GM23338 (cell line): ENCODE measurements around the gene ABCC6. TPM values are rescaled to one million over a fixed set of nuclear protein-coding genes. Genes with fewer than 3 reads are reported as not detected.

Source experiments
- ATAC-seq: fragments of 200-7000 bp; cut with Tn5 transposase; 3 replicates; pipeline ENCODE4 v1.9.1; 2020
- DNase-seq: peaks from one replicate; pipeline ENCODE4 v3.0.0-alpha.2; 2015; ENCODE audit warnings: low spot score
- H2AFZ ChIP-seq: fragments of 200-600 bp; sonication (generic); 2 replicates; pipeline ENCODE4 v1.8.0; 2016; ENCODE audit warnings: antibody characterized with exemption, mild to moderate bottlenecking, moderate library complexity
- H3F3A ChIP-seq: fragments of 200-600 bp; sonication (generic); replicated peaks from 2 replicates; pipeline ENCODE4 v1.8.0; 2017; ENCODE audit warnings: antibody characterized with exemption, mixed run types, low read depth
- H3K27ac ChIP-seq: fragments of 200-600 bp; sonication (generic); 2 replicates; pipeline ENCODE4 v1.6.1; 2016; ENCODE audit warnings: low read depth
- H3K27me3 ChIP-seq: fragments of 200-600 bp; sonication (generic); 2 replicates; pipeline ENCODE4 v1.8.0; 2016; ENCODE audit warnings: mild to moderate bottlenecking, mixed run types, moderate library complexity; ENCODE audit not compliant: insufficient read depth
- H3K36me3 ChIP-seq: fragments of 200-600 bp; sonication (generic); 2 replicates; pipeline ENCODE4 v1.8.0; 2016; ENCODE audit warnings: mild to moderate bottlenecking; ENCODE audit not compliant: insufficient read depth
- H3K4me1 ChIP-seq: fragments of 200-600 bp; sonication (generic); 2 replicates; pipeline ENCODE4 v1.8.0; 2016; ENCODE audit warnings: mild to moderate bottlenecking, moderate library complexity; ENCODE audit not compliant: insufficient read depth
- H3K4me2 ChIP-seq: fragments of 200-600 bp; sonication (generic); 2 replicates; pipeline ENCODE4 v1.7.1; 2017; ENCODE audit warnings: mixed run types
- H3K4me3 ChIP-seq: fragments of 200-600 bp; sonication (generic); 2 replicates; pipeline ENCODE4 v1.6.1; 2016; ENCODE audit warnings: mixed run types
- H3K79me2 ChIP-seq: fragments of 200-600 bp; sonication (generic); replicated peaks from 2 replicates; pipeline ENCODE4 v1.8.0; 2017; ENCODE audit warnings: mild to moderate bottlenecking; ENCODE audit not compliant: insufficient read depth
- H3K9me2 ChIP-seq: fragments of 200-600 bp; sonication (generic); 2 replicates; pipeline ENCODE4 v1.8.0; 2017; ENCODE audit not compliant: insufficient read depth
- H4K20me1 ChIP-seq: fragments of 200-600 bp; sonication (generic); replicated peaks from 2 replicates; pipeline ENCODE4 v1.8.0; 2017; ENCODE audit warnings: mild to moderate bottlenecking; ENCODE audit not compliant: insufficient read depth
- H3K27ac Mint-ChIP-seq: 2 replicates; pipeline ENCODE4 v1.8.0; 2020; ENCODE audit warnings: inconsistent platforms, mild to moderate bottlenecking, moderate library complexity, mixed read lengths
- H3K27me3 Mint-ChIP-seq: 3 replicates; pipeline ENCODE4 v1.8.0; 2022; ENCODE audit warnings: low read depth, mild to moderate bottlenecking, moderate library complexity, mixed read lengths, inconsistent platforms; ENCODE audit not compliant: insufficient read depth, poor library complexity
- H3K36me3 Mint-ChIP-seq: 3 replicates; pipeline ENCODE4 v1.8.0; 2021; ENCODE audit warnings: low read depth, mild to moderate bottlenecking, inconsistent platforms, moderate library complexity, mixed read lengths
- H3K4me1 Mint-ChIP-seq: 3 replicates; pipeline ENCODE4 v1.8.0; 2020; ENCODE audit warnings: mild to moderate bottlenecking, inconsistent platforms, mixed read lengths
- H3K4me3 Mint-ChIP-seq: 3 replicates; pipeline ENCODE4 v1.8.0; 2021; ENCODE audit warnings: moderate library complexity, mild to moderate bottlenecking, inconsistent platforms, mixed read lengths
- H3K9me3 Mint-ChIP-seq: 3 replicates; pipeline ENCODE4 v1.8.0; 2020; ENCODE audit warnings: moderate library complexity, mild to moderate bottlenecking, inconsistent platforms, mixed read lengths
- CREB1 ChIP-seq: fragments of 250-450 bp; sonication (Bioruptor Pico); IDR thresholded peaks from 2 replicates; pipeline ENCODE4 v1.5.0; 2020; ENCODE audit warnings: low read depth, mild to moderate bottlenecking, moderate library complexity
- CTCF ChIP-seq, 2 experiments: fragments of 200-600 bp in 1 of 2; sonication (generic) in 1 of 2; conservative IDR thresholded peaks; 2 replicates each; pipeline versions ENCODE4 v1.5.1 to v1.6.1; 2016 to 2017; ENCODE audit warnings: antibody characterized with exemption in 2 of 2, low read depth in 2 of 2, mild to moderate bottlenecking in 2 of 2, moderate library complexity in 1 of 2
- ETS1 ChIP-seq: IDR thresholded peaks from 2 replicates; pipeline ENCODE4 v1.6.1; 2016; ENCODE audit warnings: antibody characterized with exemption
- EZH2phosphoT487 ChIP-seq: fragments of 200-600 bp; sonication (generic); IDR thresholded peaks from one replicate; pipeline ENCODE4 v1.8.1; 2018; ENCODE audit warnings: antibody characterized with exemption; ENCODE audit not compliant: unreplicated experiment
- NANOG ChIP-seq: IDR thresholded peaks from 2 replicates; pipeline ENCODE4 v1.6.1; 2016; ENCODE audit warnings: antibody characterized with exemption, borderline replicate concordance
- POLR2AphosphoS5 ChIP-seq: IDR thresholded peaks from 2 replicates; pipeline ENCODE4 v1.6.1; 2016; ENCODE audit warnings: antibody characterized with exemption, low read depth
- STAT1 ChIP-seq: IDR thresholded peaks from one replicate; pipeline ENCODE4 v1.6.1; 2016; ENCODE audit warnings: antibody characterized with exemption; ENCODE audit not compliant: unreplicated experiment
- ZNF114 ChIP-seq: fragments of 250-450 bp; sonication (Bioruptor Pico); IDR thresholded peaks from 2 replicates; pipeline ENCODE4 v1.5.0; 2020; ENCODE audit warnings: mild to moderate bottlenecking, moderate library complexity
- ZNF331 ChIP-seq: fragments of 250-450 bp; sonication (Bioruptor Pico); IDR thresholded peaks from 2 replicates; pipeline ENCODE4 v1.5.0; 2020; ENCODE audit warnings: low read depth, mild to moderate bottlenecking, moderate library complexity
- ZNF462 ChIP-seq: fragments of 250-450 bp; sonication (Bioruptor Pico); IDR thresholded peaks from 2 replicates; pipeline ENCODE4 v1.5.0; 2020; ENCODE audit warnings: mild to moderate bottlenecking, moderate library complexity
- polyA plus RNA-seq: library from polyadenylated mRNA; unstranded; fragments of >200 nt; fragmentation: Nextera tagmentation; extraction: Ambion mirVana; gene quantifications from 2 replicates; pipeline ENCODE4 v1.2.1, GENCODE V29; 2016
- total RNA-seq: library from RNA; depleted of rRNA; stranded (reverse); fragments of >200 nt; shearing (Covaris generic); gene quantifications from 2 replicates; pipeline ENCODE4 v1.2.3, GENCODE V29; 2014

ABCC6 gene
- total and polyA plus RNA-seq, 2 experiments from 2014 or later: 0.73 to 2.8 TPM

GRCh38 chr16:16184594-16184993 lies 38.7 kb downstream of the ABCC6 start:
- no peak overlapping the region for H3K4me3 ChIP-seq
- no peak overlapping the region for H2AFZ ChIP-seq
- Mint-ChIP-seq H3K36me3 (0 out of 3 replicates have a peak, but pooled peaks cover 2% of the 10 kb centered on the region), H3K27me3 (peaks cover 9% of the 10 kb centered on the region), H3K4me1 (peaks cover 4% of the 10 kb centered on the region), H3K4me3 (no peak overlapping the region), H3K27ac (no peak overlapping the region), H3K9me3 (peaks cover 9% of the 10 kb centered on the region)
- DNase-seq (no peak), ATAC-seq (no peak)
- TF ChIP-seq ZNF114 (no peak), CTCF (conservative IDR thresholded peaks at IDR 0.05; ENCODE audit: low read depth in 2 of 2) (no peak), POLR2AphosphoS5 (no peak), ZNF331 (CRISPR knock-in tag) (no peak), EZH2phosphoT487 (no peak), ETS1 (no peak), NANOG (no peak), ZNF462 (no peak), STAT1 (no peak), CREB1 (no peak)
- H3K27ac ChIP-seq: no peak overlapping the region
- no peaks in the 10 kb centered on the region for H4K20me1 ChIP-seq
- H3K4me1 ChIP-seq: no peaks in the 10 kb centered on the region
- H3K36me3 ChIP-seq: no peaks in the 10 kb centered on the region
- no peaks in the 10 kb centered on the region for H3K27me3 ChIP-seq
- no peak overlapping the region for H3K4me2 ChIP-seq
- no peaks in the 10 kb centered on the region for H3K79me2 ChIP-seq
- no peaks in the 10 kb centered on the region for H3F3A ChIP-seq
- no peaks in the 10 kb centered on the region for H3K9me2 ChIP-seq
